ENCODE data around the gene LYVE1. TPM values are rescaled to one million over a fixed set of nuclear protein-coding genes. Genes with fewer than 3 reads are reported as not detected.

The LYVE1 gene
- total RNA-seq, 2 experiments from 2014 or later, result not detected

DNA sequence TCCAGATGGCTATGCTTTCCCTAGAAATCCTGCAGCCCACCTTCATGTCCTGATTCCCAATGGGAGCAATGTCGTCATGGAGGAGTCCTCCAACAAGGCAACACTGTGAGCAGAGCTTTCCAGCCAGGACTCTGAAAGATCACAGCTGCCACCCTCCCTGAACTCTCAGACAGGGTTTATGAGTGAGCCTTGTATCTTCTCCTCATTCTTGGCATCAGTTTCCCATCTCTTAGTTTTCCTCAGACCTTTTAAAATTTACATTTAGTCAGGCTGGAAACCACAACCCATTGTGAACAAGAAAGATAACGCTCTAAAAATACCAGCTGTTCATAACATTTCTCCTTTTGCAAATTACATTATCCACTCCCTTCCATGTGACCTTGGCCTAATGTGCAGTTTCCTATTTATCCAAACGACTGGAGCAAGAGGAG is 15.6 kb upstream of the LYVE1 start:
- H3K4me1 Mint-ChIP-seq, result peaks cover 9% of the 10 kb centered on the region
- POLR2A ChIA-PET, result interaction anchor here (1.3 kb wide), 1 partner anchor 10 kb away, joined by 3 read pairs; no protein-coding TSS in a partner anchor
- no peak overlapping the region for H3K4me3 Mint-ChIP-seq
- H3K36me3 Mint-ChIP-seq, result no peaks in the 10 kb centered on the region
- ATAC-seq (ENCODE audit: low read depth) (no peak), DNase-seq (no peak)
- H3K9me3 Mint-ChIP-seq, result no peaks in the 10 kb centered on the region
- H3K27ac Mint-ChIP-seq, result no peak overlapping the region
- peaks cover 37% of the 10 kb centered on the region for H3K27me3 Mint-ChIP-seq

DNA sequence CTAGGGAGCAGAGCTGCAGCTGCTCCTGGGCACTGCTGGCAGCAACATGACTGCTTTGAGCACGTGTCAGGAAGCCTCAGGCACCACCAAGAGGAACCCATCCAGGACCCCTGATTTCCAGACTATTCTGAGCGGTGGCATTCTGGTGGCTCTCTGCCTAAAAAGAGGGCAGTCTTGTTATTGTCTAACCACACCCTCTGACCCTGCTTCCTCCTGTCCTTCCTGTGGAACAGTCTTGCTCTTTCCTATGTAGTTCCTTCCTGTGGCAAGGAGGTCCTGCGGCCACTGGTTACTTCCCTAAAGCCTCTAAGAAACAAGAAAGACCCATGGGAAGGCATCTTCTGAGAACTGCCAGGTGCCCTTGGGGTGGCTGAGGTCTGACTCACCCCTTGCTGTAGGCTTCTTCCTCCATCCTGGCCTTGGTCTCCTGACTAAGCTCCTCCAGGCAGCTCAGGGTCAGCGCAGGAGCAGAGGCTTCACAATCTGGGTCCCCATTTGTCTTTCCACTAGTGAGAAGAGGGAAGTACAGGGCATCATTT is 13.1 kb upstream of the LYVE1 start:
- no peak overlapping the region for H3K4me3 Mint-ChIP-seq
- no peak overlapping the region for H3K27ac Mint-ChIP-seq
- POLR2A ChIA-PET, result no interaction called here
- no peak for DNase-seq
- H3K36me3 Mint-ChIP-seq, result no peaks in the 10 kb centered on the region
- H3K27me3 Mint-ChIP-seq, result peaks cover 36% of the 10 kb centered on the region
- no peak for ATAC-seq (ENCODE audit: low read depth)
- no peaks in the 10 kb centered on the region for H3K9me3 Mint-ChIP-seq
- H3K4me1 Mint-ChIP-seq, result no peaks in the 10 kb centered on the region

DNA sequence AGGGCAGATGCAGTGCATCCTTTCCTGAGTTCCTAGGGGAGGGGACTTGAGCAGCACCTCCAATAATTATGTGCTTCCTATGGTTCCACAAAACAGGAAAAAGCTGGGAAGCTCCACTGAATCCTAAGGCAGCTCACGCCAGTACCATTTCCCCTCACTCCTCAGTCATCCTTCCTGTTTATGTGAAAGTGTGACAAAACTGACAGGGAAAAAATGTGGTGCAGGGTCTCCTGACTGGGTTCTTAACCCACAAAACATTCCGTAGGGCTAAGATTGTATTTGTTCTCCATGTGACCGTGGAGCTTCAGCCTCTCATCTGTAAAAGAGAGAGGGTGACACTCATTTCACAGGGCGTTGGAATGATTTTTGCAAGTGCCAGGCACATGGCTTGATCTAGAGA is 12.2 kb upstream of the LYVE1 start:
- DNase-seq (no peak), ATAC-seq (ENCODE audit: low read depth) (no peak)
- POLR2A ChIA-PET, result no interaction called here
- no peaks in the 10 kb centered on the region for H3K36me3 Mint-ChIP-seq
- H3K4me3 Mint-ChIP-seq, result no peak overlapping the region
- peaks cover 28% of the 10 kb centered on the region for H3K27me3 Mint-ChIP-seq
- H3K4me1 Mint-ChIP-seq, result no peaks in the 10 kb centered on the region
- H3K9me3 Mint-ChIP-seq, result no peaks in the 10 kb centered on the region
- no peak overlapping the region for H3K27ac Mint-ChIP-seq

DNA sequence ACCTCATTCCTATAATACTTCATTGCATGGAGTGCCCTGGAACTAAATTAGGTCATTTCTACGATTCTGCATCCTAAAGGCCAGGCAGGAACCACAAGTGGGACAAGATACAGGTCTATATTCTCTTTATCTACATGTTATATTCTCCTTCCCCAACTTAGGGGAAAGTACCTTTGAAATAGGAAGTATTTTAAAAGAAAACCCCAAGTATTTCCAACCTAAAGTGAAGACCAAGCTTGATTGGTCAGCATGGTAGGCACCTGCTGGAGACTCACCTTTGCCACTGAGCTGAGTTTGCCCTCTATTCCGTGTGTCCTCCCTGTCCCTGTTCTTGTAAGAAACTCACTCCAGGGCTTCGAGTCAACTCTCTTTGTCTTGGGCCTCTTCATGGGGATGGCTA is 11.2 kb upstream of the LYVE1 start:
- no peak for ATAC-seq (ENCODE audit: low read depth)
- Mint-ChIP-seq H3K36me3 (no peaks in the 10 kb centered on the region), H3K4me3 (no peak overlapping the region), H3K9me3 (no peaks in the 10 kb centered on the region), H3K4me1 (no peaks in the 10 kb centered on the region), H3K27ac (no peak overlapping the region), H3K27me3 (peaks cover 26% of the 10 kb centered on the region)
- no peak for DNase-seq
- POLR2A ChIA-PET, result no interaction called here

DNA sequence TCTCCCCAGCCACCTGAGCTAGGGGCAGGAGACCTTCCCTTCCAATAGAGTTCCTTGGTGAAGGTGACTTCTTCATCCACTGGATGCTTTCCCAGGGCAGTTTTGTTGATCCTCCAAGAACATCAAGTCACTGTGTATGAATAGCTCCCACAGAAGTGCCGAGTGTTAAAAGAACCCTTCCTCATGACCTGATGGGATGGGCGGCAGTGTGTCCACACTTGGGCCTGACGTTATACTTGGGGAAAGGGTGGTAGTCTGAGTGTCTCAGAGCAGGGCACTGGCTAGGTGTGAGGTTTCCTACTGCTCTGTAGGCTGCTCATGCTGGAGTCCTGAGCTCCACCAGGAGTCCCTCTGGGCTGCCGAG is 7.6 kb upstream of the LYVE1 start:
- Mint-ChIP-seq H3K9me3 (no peaks in the 10 kb centered on the region), H3K4me3 (no peak overlapping the region), H3K27ac (no peak overlapping the region)

DNA sequence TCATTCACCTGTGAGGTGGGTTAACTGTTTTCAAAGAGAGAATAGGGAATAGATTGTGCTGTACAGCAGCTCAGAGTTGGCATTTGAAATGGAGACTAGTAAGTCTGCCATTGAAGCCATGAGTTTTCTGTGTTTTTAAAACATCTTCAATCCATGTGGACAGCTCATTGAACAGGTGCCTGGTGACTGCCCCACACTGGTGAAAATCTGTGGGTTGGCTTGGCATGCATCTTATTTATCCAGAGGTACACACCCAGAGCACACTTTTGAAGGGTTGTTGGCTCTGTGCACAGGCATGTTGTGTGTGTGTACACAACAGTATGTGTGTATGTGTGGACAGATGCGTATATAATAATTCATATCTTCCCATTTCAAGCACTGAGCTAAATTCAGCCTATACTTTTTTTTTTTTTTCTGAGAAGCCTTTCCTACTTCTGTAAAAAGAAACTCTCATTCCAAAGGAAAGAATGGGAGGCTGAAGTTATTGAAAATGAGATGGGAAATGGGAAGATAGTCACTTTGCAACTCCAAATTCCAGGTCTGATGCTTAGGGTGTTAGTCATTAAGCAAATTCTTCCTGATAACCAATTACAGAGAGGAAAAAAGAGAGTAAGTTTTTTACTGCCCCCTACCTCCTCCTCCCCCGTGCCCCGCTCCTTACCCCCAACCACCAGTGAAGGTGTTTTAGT is 7.0 kb upstream of the LYVE1 start:
- DNase-seq (no peak), ATAC-seq (ENCODE audit: low read depth) (no peak)
- no peaks in the 10 kb centered on the region for H3K4me1 Mint-ChIP-seq
- no peak overlapping the region for H3K27ac Mint-ChIP-seq
- H3K27me3 Mint-ChIP-seq, result peaks cover 19% of the 10 kb centered on the region
- POLR2A ChIA-PET, result interaction anchor here (0.7 kb wide), 1 partner anchor 10 kb away, joined by 3 read pairs; no protein-coding TSS in a partner anchor
- H3K9me3 Mint-ChIP-seq, result no peaks in the 10 kb centered on the region
- H3K4me3 Mint-ChIP-seq, result no peak overlapping the region
- H3K36me3 Mint-ChIP-seq, result no peaks in the 10 kb centered on the region

More for the DNA sequence above, 7.6 kb upstream of the LYVE1 start:
- ATAC-seq (ENCODE audit: low read depth) (no peak), DNase-seq (no peak)
- H3K36me3 Mint-ChIP-seq, result no peaks in the 10 kb centered on the region
- no peaks in the 10 kb centered on the region for H3K4me1 Mint-ChIP-seq
- POLR2A ChIA-PET, result interaction anchor here (0.7 kb wide), 1 partner anchor 10 kb away, joined by 3 read pairs; no protein-coding TSS in a partner anchor
- peaks cover 19% of the 10 kb centered on the region for H3K27me3 Mint-ChIP-seq

DNA sequence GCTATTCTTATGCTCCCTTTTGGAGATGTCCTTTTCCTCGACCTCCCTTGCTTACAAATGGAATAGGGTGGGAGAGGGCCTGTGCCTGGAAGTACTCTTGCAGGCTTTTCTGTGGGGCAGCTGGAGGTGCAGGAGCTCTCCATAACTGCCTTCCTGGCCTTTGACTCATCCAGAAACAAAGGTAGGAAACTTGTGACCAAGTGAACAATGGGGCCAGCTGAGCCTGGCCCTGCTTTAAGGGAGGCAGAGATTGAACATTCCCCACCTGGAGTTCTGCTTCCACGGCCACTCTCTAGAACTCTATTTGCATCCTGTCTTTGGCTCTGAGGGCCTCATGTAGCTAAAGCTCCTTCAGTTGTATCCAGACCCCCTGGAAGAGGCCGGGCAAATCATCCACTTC is 5.1 kb upstream of the LYVE1 start:
- POLR2A ChIA-PET, result interaction anchor here (0.8 kb wide), 1 partner anchor 10 kb away, joined by 3 read pairs; no protein-coding TSS in a partner anchor
- no peak overlapping the region for H3K4me3 Mint-ChIP-seq
- ATAC-seq (ENCODE audit: low read depth), result no peak
- no peak overlapping the region for H3K27ac Mint-ChIP-seq
- DNase-seq, result no peak
- H3K4me1 Mint-ChIP-seq, result no peaks in the 10 kb centered on the region
- peaks cover 24% of the 10 kb centered on the region for H3K27me3 Mint-ChIP-seq
- H3K9me3 Mint-ChIP-seq, result no peaks in the 10 kb centered on the region
- no peaks in the 10 kb centered on the region for H3K36me3 Mint-ChIP-seq

DNA sequence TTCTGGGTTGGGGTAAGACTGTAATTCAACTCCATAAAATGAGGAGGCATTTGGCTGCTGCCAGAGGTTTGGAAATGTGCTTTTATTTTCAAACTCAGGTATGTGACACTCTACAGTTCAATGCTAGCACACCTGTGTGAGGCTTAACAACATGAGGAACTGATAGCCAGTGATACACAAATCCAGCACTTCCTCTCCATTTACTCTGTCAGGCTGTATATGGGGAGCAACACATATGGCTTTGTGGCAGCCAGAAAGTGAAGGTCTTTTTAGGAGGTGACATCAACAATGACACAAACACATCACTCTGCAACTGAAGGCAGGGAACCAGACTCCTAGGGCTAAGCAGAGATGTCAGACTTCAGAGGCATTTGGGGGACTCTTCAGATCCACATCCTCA is 4.6 kb upstream of the LYVE1 start:
- POLR2A ChIA-PET, result no interaction called here
- Mint-ChIP-seq H3K27ac (no peak overlapping the region), H3K36me3 (no peaks in the 10 kb centered on the region), H3K27me3 (peaks cover 24% of the 10 kb centered on the region), H3K4me1 (no peaks in the 10 kb centered on the region), H3K4me3 (no peak overlapping the region), H3K9me3 (no peaks in the 10 kb centered on the region)
- ATAC-seq (ENCODE audit: low read depth) (no peak), DNase-seq (no peak)

DNA sequence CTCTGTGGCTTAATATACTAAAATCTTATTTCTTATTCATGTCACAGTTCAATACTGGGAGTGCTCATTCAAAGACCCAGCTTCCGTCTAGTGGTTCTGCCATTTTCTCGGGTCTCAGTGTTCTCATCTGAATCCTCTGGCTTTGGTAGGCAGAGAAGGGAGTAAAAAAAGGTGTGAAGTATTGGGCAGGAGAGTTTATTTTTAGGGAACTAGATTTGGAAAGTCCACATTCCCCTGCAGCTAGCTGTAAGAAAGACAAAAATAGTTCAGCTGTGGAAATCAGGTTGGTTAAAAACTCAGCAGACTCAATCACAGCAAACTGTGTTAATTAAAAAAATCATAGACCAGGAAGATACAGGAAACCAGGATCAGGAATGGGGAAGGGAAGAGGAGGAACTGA is 4.1 kb upstream of the LYVE1 start:
- Mint-ChIP-seq H3K4me1 (no peaks in the 10 kb centered on the region), H3K9me3 (no peaks in the 10 kb centered on the region), H3K4me3 (no peak overlapping the region), H3K27me3 (peaks cover 24% of the 10 kb centered on the region), H3K36me3 (no peaks in the 10 kb centered on the region), H3K27ac (no peak overlapping the region)
- POLR2A ChIA-PET, result no interaction called here
- ATAC-seq (ENCODE audit: low read depth) (no peak), DNase-seq (no peak)

DNA sequence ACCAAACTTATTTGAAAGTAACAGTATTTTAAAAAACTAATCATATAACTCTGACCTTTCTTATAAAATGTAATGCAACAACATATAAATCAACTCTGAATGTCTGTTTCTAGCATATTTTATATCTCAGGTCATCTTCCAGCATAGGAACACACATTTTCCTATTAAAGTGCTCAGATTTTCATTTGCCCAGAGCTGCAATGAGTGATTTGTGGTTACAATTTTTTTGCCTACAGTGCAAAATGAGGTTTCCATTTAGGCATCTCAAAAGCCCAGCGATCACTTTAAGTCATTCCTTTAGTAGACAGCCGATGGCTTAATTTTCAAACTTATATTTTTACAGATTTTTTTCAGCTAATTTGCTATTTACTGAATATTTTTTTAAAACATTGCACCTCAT is 1.0 kb downstream of the LYVE1 start:
- H3K4me3 Mint-ChIP-seq, result no peak overlapping the region
- H3K36me3 Mint-ChIP-seq, result no peaks in the 10 kb centered on the region
- no peaks in the 10 kb centered on the region for H3K9me3 Mint-ChIP-seq
- H3K27ac Mint-ChIP-seq, result no peak overlapping the region
- H3K27me3 Mint-ChIP-seq, result peaks cover 18% of the 10 kb centered on the region
- POLR2A ChIA-PET, result no interaction called here
- no peak for ATAC-seq (ENCODE audit: low read depth)
- H3K4me1 Mint-ChIP-seq, result no peaks in the 10 kb centered on the region
- no peak for DNase-seq

DNA sequence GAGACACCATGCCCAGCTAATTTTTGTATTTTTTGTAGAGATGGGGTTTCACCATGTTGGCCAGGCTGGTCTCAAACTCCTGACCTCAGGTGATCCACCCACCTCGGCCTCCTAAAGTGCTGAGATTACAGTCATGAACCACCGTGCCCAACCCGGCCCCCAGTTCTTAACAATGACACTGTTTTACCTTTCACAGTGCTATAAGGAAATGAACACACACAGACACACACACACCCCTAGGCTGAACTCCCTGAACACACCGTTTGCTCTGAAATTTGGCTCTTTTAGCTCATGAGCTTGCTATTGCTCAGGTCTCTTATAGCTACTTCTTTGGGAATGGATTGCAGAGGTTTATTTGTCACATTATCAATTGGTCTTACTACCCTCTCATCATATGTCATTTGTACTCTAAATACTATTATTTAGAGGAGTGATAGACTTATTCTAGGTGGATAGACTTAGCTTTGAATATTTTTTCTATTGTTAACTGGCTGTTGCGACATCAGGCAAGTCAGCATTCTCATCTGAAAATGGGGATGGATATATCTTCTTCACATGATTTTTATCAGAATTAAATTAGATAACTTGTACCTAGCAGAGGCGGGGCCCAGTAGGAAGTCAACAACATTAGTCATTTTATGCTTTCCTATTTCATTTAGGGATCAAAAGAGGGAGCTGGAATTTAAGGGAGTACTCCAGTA is 2.1 kb downstream of the LYVE1 start:
- no peaks in the 10 kb centered on the region for H3K4me1 Mint-ChIP-seq
- H3K4me3 Mint-ChIP-seq, result no peak overlapping the region
- no peaks in the 10 kb centered on the region for H3K9me3 Mint-ChIP-seq
- H3K36me3 Mint-ChIP-seq, result no peaks in the 10 kb centered on the region
- peaks cover 16% of the 10 kb centered on the region for H3K27me3 Mint-ChIP-seq
- DNase-seq (no peak), ATAC-seq (ENCODE audit: low read depth) (no peak)
- no peak overlapping the region for H3K27ac Mint-ChIP-seq
- POLR2A ChIA-PET, result no interaction called here

DNA sequence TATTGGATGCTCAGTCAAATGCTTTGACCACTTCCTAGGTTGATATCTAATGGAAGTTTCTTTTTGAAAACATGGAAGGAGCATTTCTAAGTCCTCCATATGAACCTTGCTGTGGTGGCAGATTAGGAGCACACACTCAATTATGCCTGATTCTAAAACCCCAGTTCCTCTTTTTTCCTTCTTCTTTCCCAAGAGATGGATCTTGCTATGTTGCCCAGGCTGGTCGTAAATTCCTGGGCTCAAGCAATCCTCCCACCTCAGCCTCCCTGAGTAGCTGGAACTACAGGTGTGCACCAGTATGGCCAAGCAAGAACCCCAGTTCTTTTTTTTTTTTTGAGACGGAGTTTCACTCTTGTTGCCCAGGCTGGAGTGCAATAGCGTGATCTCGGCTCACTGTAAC is 3.0 kb downstream of the LYVE1 start:
- ATAC-seq (ENCODE audit: low read depth) (no peak), DNase-seq (no peak)
- Mint-ChIP-seq H3K9me3 (no peaks in the 10 kb centered on the region), H3K27me3 (peaks cover 17% of the 10 kb centered on the region), H3K36me3 (no peaks in the 10 kb centered on the region), H3K4me1 (no peaks in the 10 kb centered on the region), H3K27ac (no peak overlapping the region), H3K4me3 (no peak overlapping the region)
- POLR2A ChIA-PET, result no interaction called here

DNA sequence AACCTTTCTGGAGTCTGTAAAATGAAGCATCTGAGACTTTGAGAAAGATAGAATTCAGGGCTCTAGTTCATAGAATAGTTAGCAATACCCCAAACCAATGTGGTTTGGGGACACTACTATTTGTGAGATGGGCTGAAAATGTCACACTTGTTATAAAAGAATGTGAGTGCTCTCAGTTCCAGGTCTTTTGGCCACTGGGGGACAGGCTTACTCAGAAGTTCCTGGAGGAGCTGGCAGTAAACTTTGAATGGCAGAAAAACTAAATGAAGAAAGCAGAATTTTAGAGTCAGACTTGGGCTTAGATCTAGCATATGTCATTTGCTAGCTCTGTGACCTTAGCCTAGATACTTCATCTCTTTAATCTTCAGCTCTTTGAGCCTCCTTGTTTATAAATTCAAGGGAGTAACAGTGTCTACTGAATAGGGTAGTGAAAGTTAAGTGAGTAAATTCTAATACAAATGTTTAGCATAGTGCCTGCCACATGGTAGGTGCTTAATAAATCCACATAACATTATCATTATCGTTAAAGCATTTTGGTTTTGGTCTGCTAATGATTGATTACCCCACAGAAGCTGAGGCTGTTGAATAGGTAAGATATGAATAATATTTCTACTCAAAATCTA is 3.7 kb downstream of the LYVE1 start:
- Mint-ChIP-seq H3K27ac (no peak overlapping the region), H3K27me3 (peaks cover 17% of the 10 kb centered on the region), H3K9me3 (no peaks in the 10 kb centered on the region), H3K36me3 (no peaks in the 10 kb centered on the region), H3K4me1 (no peaks in the 10 kb centered on the region), H3K4me3 (no peak overlapping the region)
- DNase-seq (no peak), ATAC-seq (ENCODE audit: low read depth) (no peak)
- POLR2A ChIA-PET, result no interaction called here

DNA sequence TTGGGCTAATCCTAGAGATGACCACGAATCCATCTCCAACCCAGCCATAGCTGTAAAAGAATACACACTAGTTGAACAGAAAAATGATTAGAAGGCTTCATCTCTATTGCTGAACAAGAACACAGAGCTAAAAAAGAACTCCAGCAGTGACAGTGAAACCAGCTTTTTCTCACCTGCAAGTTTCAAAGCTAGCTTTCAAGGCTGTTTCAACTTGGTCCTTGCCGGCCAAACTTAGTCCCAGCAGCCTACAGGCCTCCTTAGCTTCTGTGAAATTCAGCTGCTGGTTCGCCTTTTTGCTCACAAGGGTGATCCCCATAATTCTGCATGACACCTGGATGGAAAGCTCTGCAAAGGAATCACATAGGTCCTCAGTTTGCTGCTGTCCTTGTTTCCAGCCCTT is 4.4 kb downstream of the LYVE1 start:
- Mint-ChIP-seq H3K9me3 (no peaks in the 10 kb centered on the region), H3K4me1 (no peaks in the 10 kb centered on the region), H3K27me3 (peaks cover 16% of the 10 kb centered on the region), H3K36me3 (no peaks in the 10 kb centered on the region), H3K4me3 (no peak overlapping the region), H3K27ac (no peak overlapping the region)
- POLR2A ChIA-PET, result no interaction called here
- ATAC-seq (ENCODE audit: low read depth) (no peak), DNase-seq (no peak)

All from activated naive CD8-positive, alpha-beta T cell treated with anti-CD3 and anti-CD28 coated beads, Interleukin-2, amount 10 ng/mL, durations not matched to agents 7 days and 5 days (primary cell).